ENCODE measurements around the gene MBD5. TPM values are rescaled to one million over a fixed set of nuclear protein-coding genes. Genes with fewer than 3 reads are reported as not detected.

MBD5 gene
- total RNA-seq, 1 donor from 2014 or later = 44.9 TPM

- TF ChIP-seq CTCF (IDR thresholded peaks at IDR 0.05) = no peak
- Mint-ChIP-seq H3K4me1 (ENCODE audit: unreplicated experiment) (no peaks in the 10 kb centered on the region), H3K27ac (ENCODE audit: unreplicated experiment) (no peak overlapping the region), H3K36me3 (ENCODE audit: unreplicated experiment) (peaks cover 19% of the 10 kb centered on the region), H3K4me3 (ENCODE audit: unreplicated experiment) (no peak overlapping the region), H3K27me3 (ENCODE audit: unreplicated experiment) (no peaks in the 10 kb centered on the region), H3K9me3 (ENCODE audit: unreplicated experiment) (peaks cover 6% of the 10 kb centered on the region)
- no peak for DNase-seq (ENCODE audit: extremely low spot score, unreplicated experiment)
Measured at GRCh38 chr2:148259674-148260073, 238.8 kb downstream of the MBD5 start.

- H3K9me3 Mint-ChIP-seq (ENCODE audit: unreplicated experiment) = peaks cover 6% of the 10 kb centered on the region
- H3K27me3 Mint-ChIP-seq (ENCODE audit: unreplicated experiment) = no peaks in the 10 kb centered on the region
- no peak overlapping the region for H3K27ac Mint-ChIP-seq (ENCODE audit: unreplicated experiment)
- no peak for DNase-seq (ENCODE audit: extremely low spot score, unreplicated experiment)
- no peak overlapping the region for H3K4me3 Mint-ChIP-seq (ENCODE audit: unreplicated experiment)
- H3K36me3 Mint-ChIP-seq (ENCODE audit: unreplicated experiment) = peaks cover 11% of the 10 kb centered on the region
- no peaks in the 10 kb centered on the region for H3K4me1 Mint-ChIP-seq (ENCODE audit: unreplicated experiment)
- no peak for TF ChIP-seq CTCF (IDR thresholded peaks at IDR 0.05)
Measured at GRCh38 chr2:148263890-148264289, 243.0 kb downstream of the MBD5 start.

- H3K36me3 Mint-ChIP-seq (ENCODE audit: unreplicated experiment) = peaks cover 3% of the 10 kb centered on the region
- no peak overlapping the region for H3K27ac Mint-ChIP-seq (ENCODE audit: unreplicated experiment)
- H3K4me1 Mint-ChIP-seq (ENCODE audit: unreplicated experiment) = peaks cover 14% of the 10 kb centered on the region
- H3K27me3 Mint-ChIP-seq (ENCODE audit: unreplicated experiment) = no peaks in the 10 kb centered on the region
- no peak for DNase-seq (ENCODE audit: extremely low spot score, unreplicated experiment)
- H3K4me3 Mint-ChIP-seq (ENCODE audit: unreplicated experiment) = no peak overlapping the region
- H3K9me3 Mint-ChIP-seq (ENCODE audit: unreplicated experiment) = peaks cover 8% of the 10 kb centered on the region
- TF ChIP-seq CTCF (IDR thresholded peaks at IDR 0.05) = no peak
Measured at GRCh38 chr2:148273158-148273691, 252.3 kb downstream of the MBD5 start.

- H3K4me1 Mint-ChIP-seq (ENCODE audit: unreplicated experiment) = no peaks in the 10 kb centered on the region
Measured at GRCh38 chr2:148279216-148279615, 258.3 kb downstream of the MBD5 start.

GRCh38 chr2:148282201-148282600, 261.3 kb downstream of the MBD5 start:
- Mint-ChIP-seq H3K27ac (ENCODE audit: unreplicated experiment) (no peak overlapping the region), H3K9me3 (ENCODE audit: unreplicated experiment) (peaks cover 4% of the 10 kb centered on the region), H3K4me1 (ENCODE audit: unreplicated experiment) (no peaks in the 10 kb centered on the region), H3K4me3 (ENCODE audit: unreplicated experiment) (no peak overlapping the region), H3K36me3 (ENCODE audit: unreplicated experiment) (peaks cover 4% of the 10 kb centered on the region), H3K27me3 (ENCODE audit: unreplicated experiment) (no peaks in the 10 kb centered on the region)
- TF ChIP-seq CTCF (IDR thresholded peaks at IDR 0.05) = no peak
- DNase-seq (ENCODE audit: extremely low spot score, unreplicated experiment) = no peak

More at GRCh38 chr2:148279216-148279615, 258.3 kb downstream of the MBD5 start:
- Mint-ChIP-seq H3K9me3 (ENCODE audit: unreplicated experiment) (no peaks in the 10 kb centered on the region), H3K27me3 (ENCODE audit: unreplicated experiment) (no peaks in the 10 kb centered on the region), H3K36me3 (ENCODE audit: unreplicated experiment) (no peaks in the 10 kb centered on the region), H3K4me3 (ENCODE audit: unreplicated experiment) (no peak overlapping the region), H3K27ac (ENCODE audit: unreplicated experiment) (no peak overlapping the region)
- no peak for DNase-seq (ENCODE audit: extremely low spot score, unreplicated experiment)
- TF ChIP-seq CTCF (IDR thresholded peaks at IDR 0.05) = no peak

All from osteocyte (in vitro differentiated cells).